Keratinocyte (primary cell): ENCODE data around the gene IFT122. TPM values are rescaled to one million over a fixed set of nuclear protein-coding genes. Genes with fewer than 3 reads are reported as not detected.

Experiments used
- DNase-seq: peaks from one replicate; pipeline ENCODE4 v3.0.0-alpha.2; 2011; ENCODE audit warnings: low read depth, missing footprints, low spot score
- FAIRE-seq: peaks from 2 replicates; lab custom pipeline; 2011; peaks lifted over from hg19 to GRCh38; lab: Jason Lieb, UNC
- H2AFZ ChIP-seq: 2 replicates; pipeline ENCODE4 v1.6.0; 2012; ENCODE audit warnings: low read length, control low read depth, inconsistent platforms; ENCODE audit not compliant: control insufficient read depth
- H3K27ac ChIP-seq: 2 replicates; pipeline ENCODE4 v1.5.1; 2011; ENCODE audit warnings: low read length; ENCODE audit not compliant: control insufficient read depth, insufficient read depth
- H3K27me3 ChIP-seq: 3 replicates; pipeline ENCODE4 v1.6.0; 2011; ENCODE audit warnings: low read length; ENCODE audit not compliant: control insufficient read depth, insufficient read depth; ENCODE audit errors: extremely low read depth
- H3K36me3 ChIP-seq, 2 experiments: 2 replicates in 1 of 2; 3 replicates in 1 of 2; pipeline ENCODE4 v1.5.1; 2011; ENCODE audit warnings: low read length in 2 of 2, mild to moderate bottlenecking in 1 of 2; ENCODE audit not compliant: control insufficient read depth in 2 of 2, insufficient read depth in 2 of 2; ENCODE audit errors: extremely low read depth in 1 of 2
- H3K4me1 ChIP-seq: 3 replicates; pipeline ENCODE4 v1.5.1; 2011; ENCODE audit warnings: low read length; ENCODE audit not compliant: control insufficient read depth, insufficient read depth; ENCODE audit errors: extremely low read depth
- H3K4me2 ChIP-seq: 3 replicates; pipeline ENCODE4 v1.6.0; 2011; ENCODE audit warnings: low read depth, low read length; ENCODE audit not compliant: control insufficient read depth, insufficient read depth; ENCODE audit errors: extremely low read depth
- H3K4me3 ChIP-seq, 3 experiments: fragments of 200-600 bp in 1 of 3; sonication (generic) in 1 of 3; 2 replicates in 2 of 3; 3 replicates in 1 of 3; pipeline ENCODE4 v1.5.1; 2011 to 2016; ENCODE audit warnings: low read length in 3 of 3, mild to moderate bottlenecking in 3 of 3, control low read depth in 2 of 3, inconsistent platforms in 1 of 3, low read depth in 1 of 3, mixed read lengths in 1 of 3, mixed run types in 1 of 3, moderate library complexity in 1 of 3; ENCODE audit not compliant: control insufficient read depth in 2 of 3, insufficient read depth in 2 of 3; ENCODE audit errors: extremely low read depth in 1 of 3
- H3K79me2 ChIP-seq: 2 replicates; pipeline ENCODE4 v1.6.0; 2012; ENCODE audit warnings: low read length; ENCODE audit not compliant: control insufficient read depth, insufficient read depth
- H3K9ac ChIP-seq: 3 replicates; pipeline ENCODE4 v1.6.0; 2011; ENCODE audit warnings: low read length; ENCODE audit not compliant: control insufficient read depth, insufficient read depth; ENCODE audit errors: extremely low read depth
- H3K9me1 ChIP-seq: 3 replicates; pipeline ENCODE4 v1.6.0; 2011; ENCODE audit warnings: low read length; ENCODE audit not compliant: control insufficient read depth, insufficient read depth; ENCODE audit errors: extremely low read depth
- H3K9me3 ChIP-seq: 2 replicates; pipeline ENCODE4 v1.5.1; 2012; ENCODE audit warnings: low read depth, low read length; ENCODE audit not compliant: control insufficient read depth
- H4K20me1 ChIP-seq: 3 replicates; pipeline ENCODE4 v1.6.0; 2011; ENCODE audit warnings: low read length; ENCODE audit not compliant: control insufficient read depth, insufficient read depth; ENCODE audit errors: extremely low read depth
- EZH2 ChIP-seq: IDR thresholded peaks from one replicate; pipeline ENCODE4 v1.6.1; 2012; ENCODE audit warnings: inconsistent platforms, mild to moderate bottlenecking, low read length, moderate library complexity
- dilution Hi-C: fragments of 300-500 bp; cut with MboI; formaldehyde crosslinking; loops from one replicate; pipeline ENCODE4 v1.7.0; 2020; ENCODE audit warnings: low sequenced_read_pairs; ENCODE audit not compliant: extremely low pct_ligation_motif_present
- polyA plus RNA-seq, 5 experiments: library from polyadenylated mRNA; depleted of rRNA in 3 of 5; stranded (reverse) in 3 of 5; stranded (forward) in 1 of 5; unstranded in 1 of 5; fragments of >200 nt; gene quantifications; 1 replicate in 1 of 5; 2 replicates in 3 of 5; 3 replicates in 1 of 5; pipeline versions ENCODE4 v1.2.1 to v1.2.3, GENCODE V29; 2011 to 2012; ENCODE audit warnings: missing spikeins in 2 of 5, low read depth in 1 of 5, low replicate concordance in 1 of 5
- TF ChIP-seq, protein P1 (sequence below), 3 experiments: IDR thresholded peaks in 1 of 3; conservative IDR thresholded peaks in 1 of 3; optimal IDR thresholded peaks in 1 of 3; 2 replicates in 2 of 3; 3 replicates in 1 of 3; pipeline versions ENCODE3 to v1.5.1; 2011; ENCODE audit warnings: low read length in 3 of 3, mild to moderate bottlenecking in 3 of 3, moderate library complexity in 2 of 3, control low read depth in 1 of 3, inconsistent platforms in 1 of 3; ENCODE audit not compliant: insufficient read depth in 2 of 3; ENCODE audit errors: extremely low read depth in 1 of 3

Gene IFT122
- polyA plus RNA-seq, 1 donor (not counting 4 experiments of a cell fraction or from before 2014, with no cell fraction given), result 7.1 TPM

DNA sequence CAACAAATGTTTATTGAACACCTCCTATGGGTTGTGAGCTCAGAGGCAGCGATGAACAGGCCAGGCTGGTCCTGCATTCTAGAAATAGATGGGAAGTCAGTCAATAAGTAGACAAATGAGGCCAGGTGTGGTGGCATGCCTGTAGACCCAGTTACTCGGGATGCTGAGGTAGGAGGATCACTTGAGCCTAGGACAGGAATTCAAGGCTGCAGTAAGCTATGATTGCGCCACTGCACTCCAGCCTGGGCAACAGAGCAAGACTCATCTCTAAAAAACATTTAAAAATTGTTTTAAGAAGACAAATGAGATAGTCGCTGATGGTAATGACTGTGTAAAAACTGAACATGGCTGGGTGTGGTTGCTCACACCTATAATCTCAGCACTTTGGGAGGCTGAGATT lies 84.1 kb downstream of the IFT122 start:
- no peaks in the 10 kb centered on the region for H3K79me2 ChIP-seq

GRCh38 chr3:129525341-129525968 lies 85.4 kb downstream of the IFT122 start:
- Histone ChIP-seq H3K36me3 (no peaks in the 10 kb centered on the region), H3K9me1 (no peaks in the 10 kb centered on the region), H3K9me3 (no peaks in the 10 kb centered on the region), H3K27me3 (peaks cover 5% of the 10 kb centered on the region), H3K4me1 (no peaks in the 10 kb centered on the region), H3K27ac (no peak overlapping the region), H3K79me2 (no peaks in the 10 kb centered on the region), H3K4me3 (no peak overlapping the region), H2AFZ (no peak overlapping the region), H4K20me1 (no peaks in the 10 kb centered on the region), H3K9ac (no peak overlapping the region), H3K4me2 (no peak overlapping the region)
- DNase-seq (no peak), FAIRE-seq (no peak)
- dilution Hi-C loops, result no loop called here
- TF ChIP-seq EZH2, result no peak
- TF ChIP-seq, protein P1, sequence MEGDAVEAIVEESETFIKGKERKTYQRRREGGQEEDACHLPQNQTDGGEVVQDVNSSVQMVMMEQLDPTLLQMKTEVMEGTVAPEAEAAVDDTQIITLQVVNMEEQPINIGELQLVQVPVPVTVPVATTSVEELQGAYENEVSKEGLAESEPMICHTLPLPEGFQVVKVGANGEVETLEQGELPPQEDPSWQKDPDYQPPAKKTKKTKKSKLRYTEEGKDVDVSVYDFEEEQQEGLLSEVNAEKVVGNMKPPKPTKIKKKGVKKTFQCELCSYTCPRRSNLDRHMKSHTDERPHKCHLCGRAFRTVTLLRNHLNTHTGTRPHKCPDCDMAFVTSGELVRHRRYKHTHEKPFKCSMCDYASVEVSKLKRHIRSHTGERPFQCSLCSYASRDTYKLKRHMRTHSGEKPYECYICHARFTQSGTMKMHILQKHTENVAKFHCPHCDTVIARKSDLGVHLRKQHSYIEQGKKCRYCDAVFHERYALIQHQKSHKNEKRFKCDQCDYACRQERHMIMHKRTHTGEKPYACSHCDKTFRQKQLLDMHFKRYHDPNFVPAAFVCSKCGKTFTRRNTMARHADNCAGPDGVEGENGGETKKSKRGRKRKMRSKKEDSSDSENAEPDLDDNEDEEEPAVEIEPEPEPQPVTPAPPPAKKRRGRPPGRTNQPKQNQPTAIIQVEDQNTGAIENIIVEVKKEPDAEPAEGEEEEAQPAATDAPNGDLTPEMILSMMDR (optimal IDR thresholded peaks at IDR 0.05 in 1 of 3, IDR thresholded peaks at IDR 0.05 in 1 of 3, conservative IDR thresholded peaks at IDR 0.05 in 1 of 3; ENCODE audit: extremely low read depth in 1 of 3, insufficient read depth in 2 of 3, low read length in 3 of 3), result no peak

More for the DNA sequence above, 84.1 kb downstream of the IFT122 start:
- no peak for DNase-seq
- Histone ChIP-seq H3K27ac (no peak overlapping the region), H3K9ac (no peak overlapping the region), H3K4me2 (no peak overlapping the region), H3K36me3 (no peaks in the 10 kb centered on the region), H3K4me1 (no peaks in the 10 kb centered on the region), H3K9me1 (no peaks in the 10 kb centered on the region), H3K27me3 (peaks cover 5% of the 10 kb centered on the region), H3K4me3 (no peak overlapping the region), H4K20me1 (no peaks in the 10 kb centered on the region), H3K9me3 (no peaks in the 10 kb centered on the region), H2AFZ (no peak overlapping the region)
- dilution Hi-C loops, result no loop called here
- FAIRE-seq, result no peak
- no peak for TF ChIP-seq EZH2
- TF ChIP-seq, protein P1 (optimal IDR thresholded peaks at IDR 0.05 in 1 of 3, IDR thresholded peaks at IDR 0.05 in 1 of 3, conservative IDR thresholded peaks at IDR 0.05 in 1 of 3; ENCODE audit: extremely low read depth in 1 of 3, insufficient read depth in 2 of 3, low read length in 3 of 3), result no peak
